ENCODE measurements around the gene LRP1B.

Gene LRP1B

DNA sequence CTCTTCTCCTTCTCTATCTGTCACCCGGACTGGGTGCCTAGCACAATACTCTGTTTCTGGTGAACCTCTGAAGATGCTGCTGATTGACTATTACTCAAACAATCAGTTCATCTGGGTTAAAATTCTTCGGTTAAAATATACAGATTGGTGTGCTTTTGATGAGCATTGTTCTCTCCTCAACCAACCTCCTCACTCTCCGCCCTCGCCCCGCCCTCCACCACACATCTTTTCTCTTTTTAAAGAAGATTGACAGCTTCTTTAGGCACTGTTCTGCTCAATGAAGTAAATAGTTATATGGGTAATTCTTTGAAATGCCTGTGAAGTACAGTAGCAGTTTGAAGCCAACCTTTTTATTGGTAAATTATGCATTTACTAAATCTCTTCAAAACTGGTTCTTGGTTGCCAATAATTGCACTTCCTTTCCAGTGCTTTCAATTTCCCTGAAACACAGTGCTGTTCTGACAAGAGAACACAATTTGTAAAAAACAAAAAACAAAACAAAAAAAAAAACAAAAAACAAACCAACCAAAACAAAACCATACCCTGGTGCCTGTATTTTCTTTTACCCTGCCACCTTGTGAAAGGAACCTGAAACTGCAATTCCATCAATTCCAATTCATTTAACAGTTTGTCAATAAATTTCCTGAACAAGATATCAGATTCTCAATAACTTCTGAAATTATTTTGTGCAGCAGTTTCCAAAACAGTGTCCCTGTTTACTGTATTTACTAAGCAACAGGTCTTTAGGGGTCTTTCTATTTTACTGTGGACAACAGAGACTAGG lies 188.6 kb downstream of the LRP1B start:
- no peaks in the 10 kb centered on the region for H3K27me3 ChIP-seq (ENCODE audit: insufficient read depth, low read length)
- H3K27ac ChIP-seq (ENCODE audit: low read length), result no peak overlapping the region
- H3K9ac ChIP-seq (ENCODE audit: low read depth, low read length), result no peak overlapping the region
- no peaks in the 10 kb centered on the region for H3K36me3 ChIP-seq (ENCODE audit: insufficient read depth, low read depth, low read length)
- H3K4me3 ChIP-seq (ENCODE audit: low read length), result no peak overlapping the region
- no peaks in the 10 kb centered on the region; the same call in 1 of the 2 replicates for H3K9me3 ChIP-seq (ENCODE audit: insufficient read depth, low read depth, low read length)
- H3K4me1 ChIP-seq (ENCODE audit: insufficient read depth, low read length), result no peaks in the 10 kb centered on the region

GRCh38 chr2:141941210-141941714 lies 189.6 kb downstream of the LRP1B start:
- H3K9me3 ChIP-seq (ENCODE audit: insufficient read depth, low read depth, low read length), result no peaks in the 10 kb centered on the region; the same call in 1 of the 2 replicates
- no peak overlapping the region for H3K27ac ChIP-seq (ENCODE audit: low read length)
- H3K4me1 ChIP-seq (ENCODE audit: insufficient read depth, low read length), result no peaks in the 10 kb centered on the region
- H3K9ac ChIP-seq (ENCODE audit: low read depth, low read length), result no peak overlapping the region
- H3K36me3 ChIP-seq (ENCODE audit: insufficient read depth, low read depth, low read length), result no peaks in the 10 kb centered on the region
- no peaks in the 10 kb centered on the region for H3K27me3 ChIP-seq (ENCODE audit: insufficient read depth, low read length)
- no peak overlapping the region for H3K4me3 ChIP-seq (ENCODE audit: low read length)

DNA sequence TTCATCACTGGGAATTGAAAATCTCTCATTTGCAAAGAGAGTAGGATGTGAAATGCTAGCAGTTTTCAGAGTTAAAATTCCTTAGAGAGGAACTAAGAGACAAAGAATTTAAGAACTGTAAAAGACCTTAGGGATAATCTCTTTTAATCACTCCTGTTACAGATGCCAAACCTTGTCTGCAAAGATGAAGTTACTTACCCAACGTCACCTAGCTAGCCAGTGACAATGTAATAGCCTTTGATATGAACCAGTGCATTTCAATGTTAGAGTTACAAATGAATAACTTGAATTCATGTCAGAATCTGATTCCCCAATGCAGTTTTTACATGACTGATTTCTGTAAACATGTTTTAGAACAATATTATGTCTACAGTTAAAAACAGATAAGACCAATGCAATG lies 190.1 kb downstream of the LRP1B start:
- no peaks in the 10 kb centered on the region for H3K36me3 ChIP-seq (ENCODE audit: insufficient read depth, low read depth, low read length)
- H3K4me1 ChIP-seq (ENCODE audit: insufficient read depth, low read length), result no peaks in the 10 kb centered on the region
- H3K4me3 ChIP-seq (ENCODE audit: low read length), result no peak overlapping the region
- no peaks in the 10 kb centered on the region; the same call in 1 of the 2 replicates for H3K9me3 ChIP-seq (ENCODE audit: insufficient read depth, low read depth, low read length)
- no peaks in the 10 kb centered on the region for H3K27me3 ChIP-seq (ENCODE audit: insufficient read depth, low read length)
- no peak overlapping the region for H3K9ac ChIP-seq (ENCODE audit: low read depth, low read length)
- no peak overlapping the region for H3K27ac ChIP-seq (ENCODE audit: low read length)

DNA sequence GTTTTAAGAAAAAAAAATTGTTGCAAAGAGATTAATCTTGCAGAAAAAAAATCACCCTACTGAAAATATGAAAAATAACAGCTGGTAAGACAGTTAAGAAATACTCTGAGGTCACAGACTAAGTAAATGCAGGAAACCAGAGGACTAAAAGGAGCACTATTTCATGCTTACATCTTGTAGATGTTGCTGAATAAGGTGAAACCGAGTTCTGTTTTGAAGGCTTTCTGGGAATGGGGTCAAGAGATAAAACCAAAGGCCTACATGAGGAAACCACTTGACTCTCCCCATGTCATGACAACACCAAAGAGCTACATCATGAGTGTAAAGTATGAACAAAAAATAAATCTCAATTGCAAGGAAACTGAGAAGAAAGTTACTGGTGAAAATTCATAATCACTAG lies 197.6 kb downstream of the LRP1B start:
- Histone ChIP-seq H3K9ac (ENCODE audit: low read depth, low read length) (no peak overlapping the region), H3K4me1 (ENCODE audit: insufficient read depth, low read length) (peaks cover 3% of the 10 kb centered on the region; the same call in 1 of the 2 replicates), H3K36me3 (ENCODE audit: insufficient read depth, low read depth, low read length) (no peaks in the 10 kb centered on the region), H3K4me3 (ENCODE audit: low read length) (no peak overlapping the region), H3K27me3 (ENCODE audit: insufficient read depth, low read length) (no peaks in the 10 kb centered on the region), H3K27ac (ENCODE audit: low read length) (no peak overlapping the region), H3K9me3 (ENCODE audit: insufficient read depth, low read depth, low read length) (no peaks in the 10 kb centered on the region; the same call in 1 of the 2 replicates)

GRCh38 chr2:141932261-141932660 lies 198.6 kb downstream of the LRP1B start:
- H3K4me3 ChIP-seq (ENCODE audit: low read length), result no peak overlapping the region
- H3K4me1 ChIP-seq (ENCODE audit: insufficient read depth, low read length), result peaks cover 3% of the 10 kb centered on the region; the same call in 1 of the 2 replicates
- H3K36me3 ChIP-seq (ENCODE audit: insufficient read depth, low read depth, low read length), result no peaks in the 10 kb centered on the region
- no peak overlapping the region for H3K27ac ChIP-seq (ENCODE audit: low read length)
- no peaks in the 10 kb centered on the region for H3K27me3 ChIP-seq (ENCODE audit: insufficient read depth, low read length)
- H3K9ac ChIP-seq (ENCODE audit: low read depth, low read length), result no peak overlapping the region
- no peaks in the 10 kb centered on the region for H3K9me3 ChIP-seq (ENCODE audit: insufficient read depth, low read depth, low read length)

DNA sequence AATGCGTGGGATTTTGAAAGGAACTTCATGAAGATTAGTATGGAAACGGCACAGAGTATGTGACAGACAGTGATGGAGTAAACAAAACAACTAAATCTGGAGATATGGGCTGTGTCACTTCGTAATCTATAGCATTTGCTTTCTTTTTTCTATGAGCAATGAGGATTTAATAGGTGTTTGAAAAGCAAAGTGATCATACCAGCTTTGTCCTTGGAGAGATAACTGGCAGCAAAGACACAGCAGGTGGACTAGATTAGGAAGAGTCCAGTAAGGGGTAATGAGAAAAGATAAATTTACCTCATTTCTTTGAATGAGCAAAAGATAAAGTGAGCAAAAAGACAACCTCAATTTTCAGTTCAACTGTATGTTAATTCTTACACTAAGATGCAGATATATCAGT lies 199.0 kb downstream of the LRP1B start:
- H3K9me3 ChIP-seq (ENCODE audit: insufficient read depth, low read depth, low read length), result no peaks in the 10 kb centered on the region
- H3K36me3 ChIP-seq (ENCODE audit: insufficient read depth, low read depth, low read length), result no peaks in the 10 kb centered on the region
- H3K4me1 ChIP-seq (ENCODE audit: insufficient read depth, low read length), result peaks cover 3% of the 10 kb centered on the region; the same call in 1 of the 2 replicates
- H3K9ac ChIP-seq (ENCODE audit: low read depth, low read length), result no peak overlapping the region
- H3K27me3 ChIP-seq (ENCODE audit: insufficient read depth, low read length), result no peaks in the 10 kb centered on the region
- H3K4me3 ChIP-seq (ENCODE audit: low read length), result no peak overlapping the region
- H3K27ac ChIP-seq (ENCODE audit: low read length), result no peak overlapping the region

- H3K4me3 ChIP-seq (ENCODE audit: low read length), result no peak overlapping the region
- no peak overlapping the region for H3K9ac ChIP-seq (ENCODE audit: low read depth, low read length)
- no peaks in the 10 kb centered on the region for H3K27me3 ChIP-seq (ENCODE audit: insufficient read depth, low read length)
- H3K36me3 ChIP-seq (ENCODE audit: insufficient read depth, low read depth, low read length), result no peaks in the 10 kb centered on the region
- no peaks in the 10 kb centered on the region for H3K9me3 ChIP-seq (ENCODE audit: insufficient read depth, low read depth, low read length)
- H3K27ac ChIP-seq (ENCODE audit: low read length), result no peak overlapping the region
- peaks cover 3% of the 10 kb centered on the region; the same call in 1 of the 2 replicates for H3K4me1 ChIP-seq (ENCODE audit: insufficient read depth, low read length)
These were observed 200.0 kb downstream of the LRP1B start for GRCh38 chr2:141930803-141931202.

- Histone ChIP-seq H3K27me3 (ENCODE audit: insufficient read depth, low read length) (no peaks in the 10 kb centered on the region), H3K4me1 (ENCODE audit: insufficient read depth, low read length) (peaks cover 3% of the 10 kb centered on the region; the same call in 1 of the 2 replicates), H3K4me3 (ENCODE audit: low read length) (no peak overlapping the region), H3K27ac (ENCODE audit: low read length) (no peak overlapping the region), H3K36me3 (ENCODE audit: insufficient read depth, low read depth, low read length) (no peaks in the 10 kb centered on the region), H3K9me3 (ENCODE audit: insufficient read depth, low read depth, low read length) (no peaks in the 10 kb centered on the region), H3K9ac (ENCODE audit: low read depth, low read length) (no peak overlapping the region)
These were observed 201.2 kb downstream of the LRP1B start for GRCh38 chr2:141929331-141930252.

GRCh38 chr2:141928476-141928875 lies 202.3 kb downstream of the LRP1B start:
- H3K27me3 ChIP-seq (ENCODE audit: insufficient read depth, low read length), result no peaks in the 10 kb centered on the region
- H3K9ac ChIP-seq (ENCODE audit: low read depth, low read length), result no peak overlapping the region
- no peak overlapping the region for H3K27ac ChIP-seq (ENCODE audit: low read length)
- H3K9me3 ChIP-seq (ENCODE audit: insufficient read depth, low read depth, low read length), result no peaks in the 10 kb centered on the region
- H3K4me3 ChIP-seq (ENCODE audit: low read length), result no peak overlapping the region
- peaks cover 3% of the 10 kb centered on the region; the same call in 1 of the 2 replicates for H3K4me1 ChIP-seq (ENCODE audit: insufficient read depth, low read length)
- H3K36me3 ChIP-seq (ENCODE audit: insufficient read depth, low read depth, low read length), result no peaks in the 10 kb centered on the region

- Histone ChIP-seq H3K27ac (ENCODE audit: low read length) (no peak overlapping the region), H3K9me3 (ENCODE audit: insufficient read depth, low read depth, low read length) (no peaks in the 10 kb centered on the region), H3K9ac (ENCODE audit: low read depth, low read length) (no peak overlapping the region), H3K27me3 (ENCODE audit: insufficient read depth, low read length) (no peaks in the 10 kb centered on the region), H3K4me1 (ENCODE audit: insufficient read depth, low read length) (peaks cover 3% of the 10 kb centered on the region; the same call in 1 of the 2 replicates), H3K36me3 (ENCODE audit: insufficient read depth, low read depth, low read length) (no peaks in the 10 kb centered on the region), H3K4me3 (ENCODE audit: low read length) (no peak overlapping the region)
These were observed 203.3 kb downstream of the LRP1B start for GRCh38 chr2:141927536-141927935.

- no peaks in the 10 kb centered on the region for H3K9me3 ChIP-seq (ENCODE audit: insufficient read depth, low read depth, low read length)
- H3K9ac ChIP-seq (ENCODE audit: low read depth, low read length), result no peak overlapping the region
- no peak overlapping the region for H3K27ac ChIP-seq (ENCODE audit: low read length)
- H3K36me3 ChIP-seq (ENCODE audit: insufficient read depth, low read depth, low read length), result no peaks in the 10 kb centered on the region
- no peak overlapping the region for H3K4me3 ChIP-seq (ENCODE audit: low read length)
- H3K27me3 ChIP-seq (ENCODE audit: insufficient read depth, low read length), result no peaks in the 10 kb centered on the region
- H3K4me1 ChIP-seq (ENCODE audit: insufficient read depth, low read length), result peaks cover 3% of the 10 kb centered on the region; the same call in 1 of the 2 replicates
These were observed 205.3 kb downstream of the LRP1B start for GRCh38 chr2:141925511-141925910.
